Measurements from ENCODE around the gene MYMX. TPM values are rescaled to one million over a fixed set of nuclear protein-coding genes. Genes with fewer than 3 reads are reported as not detected.
A peak's percentile ranks its signal among the peaks of the same experiment; 100 is the strongest.
"Not testable (repeated sequence)": the region's sequence is repeated elsewhere in the genome, so short reads cannot be mapped to it uniquely, and the experiment has no call there.

The MYMX gene
- total RNA-seq, 1 donor, result not detected

DNA sequence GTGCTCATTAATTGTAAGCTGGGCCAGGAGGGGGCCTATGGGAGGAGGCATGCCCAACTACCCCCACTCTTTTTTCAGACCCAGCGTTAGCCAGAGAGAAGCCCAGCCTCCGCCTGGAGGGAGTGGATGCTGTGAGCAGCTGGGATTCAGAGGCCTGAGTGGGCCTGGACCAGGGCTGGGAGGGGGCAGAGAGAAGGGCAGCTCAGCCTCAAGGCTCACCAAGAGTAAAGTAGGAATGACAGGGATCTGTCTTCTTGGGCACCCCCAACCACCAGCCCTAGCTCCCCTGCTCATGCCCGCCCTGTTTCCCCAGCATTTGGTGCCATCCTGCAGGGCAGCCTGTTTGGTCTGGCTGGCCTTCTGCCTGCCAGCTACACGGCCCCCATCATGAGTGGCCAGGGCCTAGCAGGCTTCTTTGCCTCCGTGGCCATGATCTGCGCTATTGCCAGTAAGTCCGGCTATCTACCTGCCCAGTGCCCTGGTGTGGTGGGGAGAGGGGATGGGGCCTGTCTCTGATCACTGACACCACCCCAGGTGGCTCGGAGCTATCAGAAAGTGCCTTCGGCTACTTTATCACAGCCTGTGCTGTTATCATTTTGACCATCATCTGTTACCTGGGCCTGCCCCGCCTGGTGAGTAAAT, 13.4 kb downstream of the MYMX start:
- H3K9me3 ChIP-seq (ENCODE audit: low read depth, low read length), result no peaks in the 10 kb centered on the region
- no peak overlapping the region for H3K4me3 ChIP-seq (ENCODE audit: insufficient read depth, low read length)
- H3K36me3 ChIP-seq (ENCODE audit: insufficient read depth, low read length), result peaks cover 8% of the 10 kb centered on the region
- no peaks in the 10 kb centered on the region for H4K20me1 ChIP-seq (ENCODE audit: insufficient read depth, low read length)
- peaks cover 12% of the 10 kb centered on the region for H3K79me2 ChIP-seq (ENCODE audit: insufficient read depth, low read length)
- no peak overlapping the region for H2AFZ ChIP-seq (ENCODE audit: low read length)
- peaks cover 32% of the 10 kb centered on the region for H3K4me1 ChIP-seq (ENCODE audit: insufficient read depth, low read length)
- TF ChIP-seq, protein P1, sequence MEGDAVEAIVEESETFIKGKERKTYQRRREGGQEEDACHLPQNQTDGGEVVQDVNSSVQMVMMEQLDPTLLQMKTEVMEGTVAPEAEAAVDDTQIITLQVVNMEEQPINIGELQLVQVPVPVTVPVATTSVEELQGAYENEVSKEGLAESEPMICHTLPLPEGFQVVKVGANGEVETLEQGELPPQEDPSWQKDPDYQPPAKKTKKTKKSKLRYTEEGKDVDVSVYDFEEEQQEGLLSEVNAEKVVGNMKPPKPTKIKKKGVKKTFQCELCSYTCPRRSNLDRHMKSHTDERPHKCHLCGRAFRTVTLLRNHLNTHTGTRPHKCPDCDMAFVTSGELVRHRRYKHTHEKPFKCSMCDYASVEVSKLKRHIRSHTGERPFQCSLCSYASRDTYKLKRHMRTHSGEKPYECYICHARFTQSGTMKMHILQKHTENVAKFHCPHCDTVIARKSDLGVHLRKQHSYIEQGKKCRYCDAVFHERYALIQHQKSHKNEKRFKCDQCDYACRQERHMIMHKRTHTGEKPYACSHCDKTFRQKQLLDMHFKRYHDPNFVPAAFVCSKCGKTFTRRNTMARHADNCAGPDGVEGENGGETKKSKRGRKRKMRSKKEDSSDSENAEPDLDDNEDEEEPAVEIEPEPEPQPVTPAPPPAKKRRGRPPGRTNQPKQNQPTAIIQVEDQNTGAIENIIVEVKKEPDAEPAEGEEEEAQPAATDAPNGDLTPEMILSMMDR (IDR thresholded peaks at IDR 0.05; ENCODE audit: extremely low read depth, low read depth, low read length), result no peak
- H3K4me2 ChIP-seq (ENCODE audit: insufficient read depth, low read length), result no peak overlapping the region
- no peaks in the 10 kb centered on the region for H3K27me3 ChIP-seq (ENCODE audit: insufficient read depth, low read length)
- H3K27ac ChIP-seq (ENCODE audit: low read depth, low read length), result no peak overlapping the region
- DNase-seq (ENCODE audit: insufficient read length, low spot score, missing footprints), result peak; percentile 73

DNA sequence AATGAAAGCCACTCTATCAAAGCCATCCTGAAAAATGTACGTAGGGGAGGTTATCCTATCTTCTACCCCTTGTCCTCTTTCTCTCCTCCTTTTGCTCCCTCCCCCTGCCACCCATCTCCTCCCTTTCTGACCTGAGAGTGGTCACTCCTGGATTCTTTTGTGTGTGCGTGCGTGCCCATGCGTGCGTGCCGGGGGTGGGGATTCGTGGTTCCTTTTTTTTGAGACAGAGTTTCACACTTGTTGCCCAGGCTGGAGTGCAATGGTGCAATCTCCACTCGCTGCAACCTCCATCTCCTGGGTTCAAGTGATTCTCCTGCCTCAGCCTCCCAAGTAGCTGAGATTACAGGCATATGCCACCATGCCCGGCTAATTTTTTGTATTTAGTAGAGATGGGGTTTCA, 14.7 kb downstream of the MYMX start:
- not testable (repeated sequence) for DNase-seq (ENCODE audit: insufficient read length, low spot score, missing footprints); H3K4me3 ChIP-seq (ENCODE audit: insufficient read depth, low read length); H3K27ac ChIP-seq (ENCODE audit: low read depth, low read length); H4K20me1 ChIP-seq (ENCODE audit: insufficient read depth, low read length); H2AFZ ChIP-seq (ENCODE audit: low read length); H3K79me2 ChIP-seq (ENCODE audit: insufficient read depth, low read length); H3K36me3 ChIP-seq (ENCODE audit: insufficient read depth, low read length); H3K9me3 ChIP-seq (ENCODE audit: low read depth, low read length); H3K27me3 ChIP-seq (ENCODE audit: insufficient read depth, low read length); H3K4me2 ChIP-seq (ENCODE audit: insufficient read depth, low read length)
- peaks cover 33% of the 10 kb centered on the region for H3K4me1 ChIP-seq (ENCODE audit: insufficient read depth, low read length)

DNA sequence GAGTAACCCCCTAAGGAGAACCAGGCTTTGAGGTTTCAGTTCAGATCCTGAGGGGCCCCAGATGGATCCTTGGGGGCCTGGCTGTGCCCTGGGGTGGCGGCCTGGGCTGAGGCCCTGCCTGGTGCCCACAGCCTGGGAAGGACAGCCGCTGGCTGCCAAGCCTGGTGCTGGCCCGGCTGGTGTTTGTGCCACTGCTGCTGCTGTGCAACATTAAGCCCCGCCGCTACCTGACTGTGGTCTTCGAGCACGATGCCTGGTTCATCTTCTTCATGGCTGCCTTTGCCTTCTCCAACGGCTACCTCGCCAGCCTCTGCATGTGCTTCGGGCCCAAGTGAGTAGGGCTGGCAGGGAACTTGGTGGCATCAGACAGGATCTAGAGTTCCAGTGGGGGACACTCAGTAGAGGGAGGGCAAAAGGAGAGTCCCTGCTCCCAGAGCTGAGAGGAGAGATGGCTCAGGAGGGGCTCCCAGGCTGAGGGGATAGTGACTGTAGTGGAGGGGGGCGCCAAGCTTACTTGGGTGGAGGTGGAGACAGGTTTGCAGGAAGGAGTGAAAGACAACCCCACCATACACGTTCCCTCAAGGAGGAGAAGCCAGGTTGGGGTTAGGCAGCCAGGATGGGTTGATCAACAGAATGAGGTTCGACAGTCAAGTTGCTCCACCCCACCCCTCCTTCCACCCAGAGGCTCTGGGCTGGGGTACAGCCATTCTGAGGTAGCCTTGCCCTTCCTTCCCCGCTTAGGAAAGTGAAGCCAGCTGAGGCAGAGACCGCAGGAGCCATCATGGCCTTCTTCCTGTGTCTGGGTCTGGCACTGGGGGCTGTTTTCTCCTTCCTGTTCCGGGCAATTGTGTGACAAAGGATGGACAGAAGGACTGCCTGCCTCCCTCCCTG, 16.2 kb downstream of the MYMX start:
- H3K27ac ChIP-seq (ENCODE audit: low read depth, low read length), result peak overlapping the region; percentile 50
- no peaks in the 10 kb centered on the region for H4K20me1 ChIP-seq (ENCODE audit: insufficient read depth, low read length)
- no peak overlapping the region for H3K4me3 ChIP-seq (ENCODE audit: insufficient read depth, low read length)
- H3K36me3 ChIP-seq (ENCODE audit: insufficient read depth, low read length), result peaks cover 8% of the 10 kb centered on the region
- DNase-seq (ENCODE audit: insufficient read length, low spot score, missing footprints), result peak; percentile 44
- H3K79me2 ChIP-seq (ENCODE audit: insufficient read depth, low read length), result no peaks in the 10 kb centered on the region
- peak overlapping the region; percentile 60 for H2AFZ ChIP-seq (ENCODE audit: low read length)
- H3K4me1 ChIP-seq (ENCODE audit: insufficient read depth, low read length), result peaks cover 37% of the 10 kb centered on the region
- no peaks in the 10 kb centered on the region for H3K9me3 ChIP-seq (ENCODE audit: low read depth, low read length)
- H3K4me2 ChIP-seq (ENCODE audit: insufficient read depth, low read length), result no peak overlapping the region
- H3K27me3 ChIP-seq (ENCODE audit: insufficient read depth, low read length), result no peaks in the 10 kb centered on the region
- TF ChIP-seq, protein P1 (IDR thresholded peaks at IDR 0.05; ENCODE audit: extremely low read depth, low read depth, low read length), result no peak

DNA sequence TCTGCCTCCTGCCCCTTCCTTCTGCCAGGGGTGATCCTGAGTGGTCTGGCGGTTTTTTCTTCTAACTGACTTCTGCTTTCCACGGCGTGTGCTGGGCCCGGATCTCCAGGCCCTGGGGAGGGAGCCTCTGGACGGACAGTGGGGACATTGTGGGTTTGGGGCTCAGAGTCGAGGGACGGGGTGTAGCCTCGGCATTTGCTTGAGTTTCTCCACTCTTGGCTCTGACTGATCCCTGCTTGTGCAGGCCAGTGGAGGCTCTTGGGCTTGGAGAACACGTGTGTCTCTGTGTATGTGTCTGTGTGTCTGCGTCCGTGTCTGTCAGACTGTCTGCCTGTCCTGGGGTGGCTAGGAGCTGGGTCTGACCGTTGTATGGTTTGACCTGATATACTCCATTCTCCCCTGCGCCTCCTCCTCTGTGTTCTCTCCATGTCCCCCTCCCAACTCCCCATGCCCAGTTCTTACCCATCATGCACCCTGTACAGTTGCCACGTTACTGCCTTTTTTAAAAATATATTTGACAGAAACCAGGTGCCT, 16.9 kb downstream of the MYMX start:
- peak overlapping the region; percentile 27 for H3K4me2 ChIP-seq (ENCODE audit: insufficient read depth, low read length)
- H3K36me3 ChIP-seq (ENCODE audit: insufficient read depth, low read length), result peaks cover 8% of the 10 kb centered on the region

More for the DNA sequence above, 16.9 kb downstream of the MYMX start:
- Histone ChIP-seq H2AFZ (ENCODE audit: low read length) (peak overlapping the region; percentile 60), H3K27me3 (ENCODE audit: insufficient read depth, low read length) (no peaks in the 10 kb centered on the region), H4K20me1 (ENCODE audit: insufficient read depth, low read length) (no peaks in the 10 kb centered on the region), H3K27ac (ENCODE audit: low read depth, low read length) (peak overlapping the region; percentile 50), H3K4me1 (ENCODE audit: insufficient read depth, low read length) (peaks cover 41% of the 10 kb centered on the region), H3K4me3 (ENCODE audit: insufficient read depth, low read length) (no peak overlapping the region), H3K79me2 (ENCODE audit: insufficient read depth, low read length) (no peaks in the 10 kb centered on the region), H3K9me3 (ENCODE audit: low read depth, low read length) (no peaks in the 10 kb centered on the region)
- TF ChIP-seq, protein P1 (IDR thresholded peaks at IDR 0.05; ENCODE audit: extremely low read depth, low read depth, low read length), result no peak
- no peak for DNase-seq (ENCODE audit: insufficient read length, low spot score, missing footprints)
